ENCODE results near the gene PRMT9. TPM values are rescaled to one million over a fixed set of nuclear protein-coding genes. Genes with fewer than 3 reads are reported as not detected.

Gene PRMT9
- total and polyA plus RNA-seq, 2 of the 13 experiments (the other 11 are each of a cell fraction or from before 2014, with no cell fraction given), result 4.0 to 9.7 TPM

DNA sequence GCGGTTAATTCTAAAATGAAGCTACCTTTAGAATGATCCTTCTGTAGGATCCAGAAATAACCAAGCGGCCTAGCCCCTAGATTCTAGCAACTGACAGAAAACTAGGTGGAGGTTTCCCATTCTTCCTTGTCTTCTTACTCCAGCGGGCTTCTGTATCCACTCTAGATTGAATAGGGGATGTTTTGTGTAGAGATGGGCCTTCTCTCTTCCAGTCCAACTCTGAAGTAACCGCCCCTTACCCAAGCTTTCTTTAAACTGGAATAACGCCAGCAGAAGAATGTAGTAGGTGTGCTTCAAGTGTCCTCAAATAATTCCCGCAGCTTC is 67.2 kb downstream of the PRMT9 start:
- WGBS (ENCODE audit: low lambda C conversion rate), result 23% methylated on average over 6 of the region's 6 CpGs
- in situ Hi-C loops (cut with HindIII; ENCODE audit: extremely low pct_ligation_motif_present, low pct_unique_long_range_greater_than_20kb) (no loop called here), intact Hi-C loops (cut with micrococcal nuclease; ENCODE audit: unreplicated experiment) (loop anchor here (5.0 kb wide), 2 partner anchors 65 to 115 kb away; partner anchors contain the start of genes ARHGAP10 and PRMT9)
- Histone ChIP-seq H2AFZ (ENCODE audit: low read length) (peak overlapping the region; percentile 92), H3K4me1 (ENCODE audit: insufficient read depth, low read length) (peaks cover 30% of the 10 kb centered on the region), H3K27ac (ENCODE audit: extremely low read length, insufficient read depth, low read length) (no peak overlapping the region), H3K36me3 (replicated peaks in 1 of 2; ENCODE audit: control insufficient read depth in 1 of 2, insufficient read depth in 2 of 2, low read length in 2 of 2) (peaks cover 0 to 4% of the 10 kb centered on the region in 2 experiments; a peak in 1 of 5 replicates), H3K27me3 (ENCODE audit: control insufficient read depth in 1 of 2, insufficient read depth in 2 of 2, low read length in 2 of 2) (no peaks in the 10 kb centered on the region; a peak in 1 of 5 replicates), H3K9ac (ENCODE audit: insufficient read depth, low read depth, low read length) (peak overlapping the region; percentile 89), H3K4me3 (replicated peaks in 1 of 3; ENCODE audit: insufficient read depth in 1 of 3, low read depth in 2 of 3, low read length in 3 of 3) (peak overlapping the region; percentile 46 to 91 (median 82)), H3K4me2 (ENCODE audit: low read depth, low read length) (peak overlapping the region; percentile 76), H3K9me3 (ENCODE audit: low read length) (no peaks in the 10 kb centered on the region), H4K20me1 (ENCODE audit: insufficient read depth, low read length) (no peaks in the 10 kb centered on the region), H3K79me2 (ENCODE audit: insufficient read depth, low read length) (peaks cover 16% of the 10 kb centered on the region)
- DNase-seq (ENCODE audit: low spot score), result no peak
- BruUV-seq (replicated peaks), result TSS peak; percentile 94
- TF ChIP-seq ZNF263 (CRISPR knock-in tag; IDR thresholded peaks at IDR 0.05) (no peak), GATAD2A (CRISPR knock-in tag; IDR thresholded peaks at IDR 0.05) (0 out of 2 replicates have a peak, but pooled peaks have one; percentile 3)
- CTCF ChIA-PET (ENCODE audit: low intra/inter-chr PET ratio, low total read pairs), result interaction anchor here (1.0 kb wide), 1 partner anchor 250 kb away, joined by 4 read pairs; no protein-coding TSS in a partner anchor
- ATAC-seq, result peak; percentile 32
- POLR2A ChIA-PET, result interaction anchor here (0.9 to 2.3 kb wide), 4 partner anchors 12 to 115 kb away, joined by 3 to 29 read pairs (median 4); partner anchors contain the start of genes ARHGAP10 and PRMT9
- no peak for FAIRE-seq

DNA sequence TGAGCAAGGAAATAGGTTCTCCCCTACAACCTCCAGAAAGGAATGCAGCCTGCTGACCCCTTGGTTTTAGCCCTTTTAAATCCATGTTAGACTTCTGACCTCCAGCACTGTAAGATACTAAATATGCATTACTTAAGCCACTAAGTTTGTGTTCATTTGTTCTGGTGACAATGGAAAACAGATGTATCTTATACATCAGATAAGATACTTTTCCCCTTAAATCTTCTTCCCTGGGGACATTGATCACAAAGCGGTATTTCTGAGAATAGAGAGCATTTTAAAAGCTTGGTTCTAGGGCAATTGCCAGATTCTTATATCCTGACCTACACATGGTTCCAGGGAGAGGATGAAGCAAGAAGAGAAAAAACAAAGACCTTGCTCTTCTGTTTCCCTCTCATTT is 73.3 kb downstream of the PRMT9 start:
- Histone ChIP-seq H2AFZ (ENCODE audit: low read length) (no peak overlapping the region), H3K79me2 (ENCODE audit: insufficient read depth, low read length) (no peaks in the 10 kb centered on the region), H3K27me3 (ENCODE audit: control insufficient read depth in 1 of 2, insufficient read depth in 2 of 2, low read length in 2 of 2) (no peaks in the 10 kb centered on the region), H3K9me3 (ENCODE audit: low read length) (no peaks in the 10 kb centered on the region), H3K4me1 (ENCODE audit: insufficient read depth, low read length) (peaks cover 13% of the 10 kb centered on the region), H3K9ac (ENCODE audit: insufficient read depth, low read depth, low read length) (no peak overlapping the region), H3K27ac (ENCODE audit: extremely low read length, insufficient read depth, low read length) (no peak overlapping the region), H3K4me2 (ENCODE audit: low read depth, low read length) (no peak overlapping the region), H3K4me3 (replicated peaks in 1 of 3; ENCODE audit: insufficient read depth in 1 of 3, low read depth in 2 of 3, low read length in 3 of 3) (no peak overlapping the region), H4K20me1 (ENCODE audit: insufficient read depth, low read length) (no peaks in the 10 kb centered on the region), H3K36me3 (replicated peaks in 1 of 2; ENCODE audit: control insufficient read depth in 1 of 2, insufficient read depth in 2 of 2, low read length in 2 of 2) (no peaks in the 10 kb centered on the region)
- intact Hi-C loops (cut with micrococcal nuclease; ENCODE audit: unreplicated experiment) (no loop called here), in situ Hi-C loops (cut with HindIII; ENCODE audit: extremely low pct_ligation_motif_present, low pct_unique_long_range_greater_than_20kb) (no loop called here)
- no peak for TF ChIP-seq RXRA (CRISPR knock-in tag; IDR thresholded peaks at IDR 0.05)
- TF ChIP-seq CBX1 (IDR thresholded peaks at IDR 0.05; ENCODE audit: low read depth), result no peak
- POLR2A ChIA-PET, result no interaction called here
- CTCF ChIA-PET (ENCODE audit: low intra/inter-chr PET ratio, low total read pairs), result no interaction called here
- no peak for DNase-seq (ENCODE audit: low spot score)
- 0% methylated on average over 1 of the region's 1 CpG for whole genome bisulfite sequencing (ENCODE audit: low lambda C conversion rate)
- ATAC-seq, result no peak
- no peak for FAIRE-seq
- no TSS peak for BruUV-seq (replicated peaks)

All from HepG2 (cell line).